Heart left ventricle (tissue), 13 donors: ENCODE results near the gene RPTOR.

ENCODE experiments used
- POLR2A ChIP-seq, 2 donors: fragments of 450-650 bp; IDR thresholded peaks; one replicate each; pipeline ENCODE4 v1.6.1; 2017; ENCODE audit warnings: antibody characterized with exemption in 2 of 2, mild to moderate bottlenecking in 2 of 2, moderate library complexity in 2 of 2
- TF ChIP-seq, protein P1 (sequence below), 12 donors: fragments of 200-600 bp; sonication (generic) in 4 of 12; IDR thresholded peaks; one replicate each; pipeline versions ENCODE4 v1.5.0 to v1.8.0; 2018 to 2022; ENCODE audit warnings: antibody characterized with exemption in 12 of 12, mild to moderate bottlenecking in 5 of 12
- donor health status: ischemic (EF 13 %, LVEDD 7.1; RV severe dilation, severe dysfunction).
- donor health status: DM: no; HTN: yes; CAD: no.
- donor health status: DM: no; HTN: no; CAD: no.
- donor health status: ischemic (EF 25% LVEDD 6.9; RV normal size, moderate dysfunction).
- donor health status: ischemic (EF 25% LVEDD 5.7; RV mildly dilated, moderate dysfunction).
- donor health status: ischemic (EF 35%, LVEDD 5.7; RV mildly dilated, moderate dysfunction).
- donor health status: nonischemic (EF 11% LVEDD 7.7; RV severe dilation, severe dysfunction).
- donor health status: DM: yes; HTN: yes; CAD: no.
- donor health status: PGD.
- donor health status: ischemic (EF 29% LVEDD 5.4; RV normal size, mild dysfunction).
- donor health status: nonischemic (EF 23%, LVEDD 6.1; RV moderate dilation, normal function).

DNA sequence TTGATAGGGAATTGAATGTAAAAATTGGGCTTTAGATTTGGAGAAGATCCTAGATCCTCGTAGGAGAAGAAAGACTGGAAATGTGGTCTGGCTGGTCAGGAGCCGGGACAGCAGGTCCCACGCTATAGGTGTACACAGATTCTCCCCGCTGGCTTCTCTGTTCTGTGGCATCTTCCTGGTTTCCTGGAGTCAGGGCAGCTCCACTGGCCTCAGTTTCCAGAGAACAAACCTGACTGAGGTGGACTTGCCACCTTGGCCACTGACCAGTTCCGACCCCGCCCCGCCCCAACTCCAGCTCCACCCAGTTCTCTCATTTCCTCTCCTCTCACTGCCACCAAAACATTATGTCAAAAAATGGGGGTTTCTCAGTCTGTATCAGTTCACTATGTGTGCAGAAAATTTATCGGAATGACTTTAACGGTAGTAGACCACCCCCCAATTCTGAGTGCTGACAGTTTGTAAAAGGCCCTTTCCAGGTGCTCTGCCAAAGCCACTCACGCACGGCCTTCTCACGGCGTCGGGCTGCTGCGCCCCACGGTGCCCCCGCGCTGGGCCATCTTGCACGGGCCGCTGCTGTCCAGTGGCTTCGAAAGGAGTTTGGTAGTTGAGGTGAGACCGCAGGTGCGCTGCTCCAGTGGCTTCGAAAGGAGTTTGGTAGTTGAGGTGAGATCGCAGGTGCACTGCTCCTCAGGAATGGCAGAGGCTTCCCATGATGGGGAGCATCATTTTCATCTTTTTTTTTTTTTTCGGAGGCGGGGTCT, 285.6 kb downstream of the RPTOR start:
- TF ChIP-seq POLR2A (IDR thresholded peaks at IDR 0.05) = no peak
- TF ChIP-seq, protein P1, sequence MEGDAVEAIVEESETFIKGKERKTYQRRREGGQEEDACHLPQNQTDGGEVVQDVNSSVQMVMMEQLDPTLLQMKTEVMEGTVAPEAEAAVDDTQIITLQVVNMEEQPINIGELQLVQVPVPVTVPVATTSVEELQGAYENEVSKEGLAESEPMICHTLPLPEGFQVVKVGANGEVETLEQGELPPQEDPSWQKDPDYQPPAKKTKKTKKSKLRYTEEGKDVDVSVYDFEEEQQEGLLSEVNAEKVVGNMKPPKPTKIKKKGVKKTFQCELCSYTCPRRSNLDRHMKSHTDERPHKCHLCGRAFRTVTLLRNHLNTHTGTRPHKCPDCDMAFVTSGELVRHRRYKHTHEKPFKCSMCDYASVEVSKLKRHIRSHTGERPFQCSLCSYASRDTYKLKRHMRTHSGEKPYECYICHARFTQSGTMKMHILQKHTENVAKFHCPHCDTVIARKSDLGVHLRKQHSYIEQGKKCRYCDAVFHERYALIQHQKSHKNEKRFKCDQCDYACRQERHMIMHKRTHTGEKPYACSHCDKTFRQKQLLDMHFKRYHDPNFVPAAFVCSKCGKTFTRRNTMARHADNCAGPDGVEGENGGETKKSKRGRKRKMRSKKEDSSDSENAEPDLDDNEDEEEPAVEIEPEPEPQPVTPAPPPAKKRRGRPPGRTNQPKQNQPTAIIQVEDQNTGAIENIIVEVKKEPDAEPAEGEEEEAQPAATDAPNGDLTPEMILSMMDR (IDR thresholded peaks at IDR 0.05) = no peak
